Large intestine (tissue), 3 donors: Measurements from ENCODE around the gene CELF2. TPM values are rescaled to one million over a fixed set of nuclear protein-coding genes. Genes with fewer than 3 reads are reported as not detected.

Source experiments
- DNase-seq, 2 donors: peaks; one replicate each; pipeline versions ENCODE4 v3.0.0 to v3.0.0-alpha.2; 2013
- H3K27ac ChIP-seq: one replicate; pipeline ENCODE4 v1.5.1; 2013; ENCODE audit warnings: low read length
- H3K27me3 ChIP-seq: 2 replicates; pipeline ENCODE4 v1.6.1; 2013; ENCODE audit warnings: low read length; ENCODE audit not compliant: control insufficient read depth, insufficient read depth
- H3K36me3 ChIP-seq: 2 replicates; pipeline ENCODE4 v1.6.1; 2013; ENCODE audit warnings: low read length; ENCODE audit not compliant: control insufficient read depth, insufficient read depth
- H3K4me1 ChIP-seq: one replicate; pipeline ENCODE4 v1.6.1; 2013; ENCODE audit warnings: low read length; ENCODE audit not compliant: control insufficient read depth, insufficient read depth
- H3K4me3 ChIP-seq: one replicate; pipeline ENCODE4 v1.5.1; 2013; ENCODE audit warnings: low read length
- H3K9me3 ChIP-seq: one replicate; pipeline ENCODE4 v1.6.1; 2013; ENCODE audit warnings: mild to moderate bottlenecking, low read depth, low read length, moderate library complexity; ENCODE audit not compliant: control insufficient read depth
- WGBS: methylation state at CpG from one replicate; pipeline ENCODE4 v1.1.5; 2013; ENCODE audit warnings: low lambda C conversion rate; ENCODE audit not compliant: insufficient coverage; 5-methylcytosine and 5-hydroxymethylcytosine counted together
- polyA plus RNA-seq: library from polyadenylated mRNA; unstranded; fragments of 120-200 nt; gene quantifications from one replicate; pipeline ENCODE4 v1.2.1, GENCODE V29; 2013

The CELF2 gene
- polyA plus RNA-seq, 1 donor = 14.9 TPM

GRCh38 chr10:11326241-11326640 lies 308.6 kb downstream of the CELF2 start:
- Histone ChIP-seq H3K36me3 (peaks cover 6% of the 10 kb centered on the region), H3K4me1 (no peaks in the 10 kb centered on the region), H3K9me3 (no peaks in the 10 kb centered on the region), H3K4me3 (no peak overlapping the region), H3K27me3 (no peaks in the 10 kb centered on the region), H3K27ac (no peak overlapping the region)
- no peak for DNase-seq
- WGBS = no CpG with 5 or more reads among the region's 12 CpGs

GRCh38 chr10:11326913-11327616 lies 309.4 kb downstream of the CELF2 start:
- Histone ChIP-seq H3K4me1 (no peaks in the 10 kb centered on the region), H3K27me3 (no peaks in the 10 kb centered on the region), H3K9me3 (no peaks in the 10 kb centered on the region), H3K4me3 (no peak overlapping the region), H3K27ac (no peak overlapping the region), H3K36me3 (peaks cover 6% of the 10 kb centered on the region)
- 40% methylated on average over 1 of the region's 11 CpGs for whole genome bisulfite sequencing
- no peak for DNase-seq

GRCh38 chr10:11328264-11329061 lies 310.8 kb downstream of the CELF2 start:
- WGBS = 83% methylated on average over 6 of the region's 17 CpGs
- Histone ChIP-seq H3K9me3 (no peaks in the 10 kb centered on the region), H3K4me3 (no peak overlapping the region), H3K27ac (no peak overlapping the region), H3K36me3 (peaks cover 6% of the 10 kb centered on the region), H3K27me3 (no peaks in the 10 kb centered on the region), H3K4me1 (no peaks in the 10 kb centered on the region)
- DNase-seq = no peak

GRCh38 chr10:11329062-11329673 lies 311.5 kb downstream of the CELF2 start:
- Histone ChIP-seq H3K27me3 (no peaks in the 10 kb centered on the region), H3K4me3 (no peak overlapping the region), H3K27ac (no peak overlapping the region), H3K4me1 (no peaks in the 10 kb centered on the region), H3K36me3 (peaks cover 6% of the 10 kb centered on the region), H3K9me3 (no peaks in the 10 kb centered on the region)
- WGBS = 100% methylated on average over 2 of the region's 12 CpGs
- DNase-seq = no peak

GRCh38 chr10:11330383-11331045 lies 312.8 kb downstream of the CELF2 start:
- Histone ChIP-seq H3K9me3 (no peaks in the 10 kb centered on the region), H3K27me3 (no peaks in the 10 kb centered on the region), H3K4me3 (no peak overlapping the region), H3K4me1 (no peaks in the 10 kb centered on the region), H3K27ac (no peak overlapping the region), H3K36me3 (peaks cover 2% of the 10 kb centered on the region)
- WGBS = 87% methylated on average over 7 of the region's 8 CpGs
- no peak for DNase-seq

GRCh38 chr10:11331046-11331577 lies 313.4 kb downstream of the CELF2 start:
- Histone ChIP-seq H3K27ac (no peak overlapping the region), H3K4me1 (no peaks in the 10 kb centered on the region), H3K36me3 (peaks cover 2% of the 10 kb centered on the region), H3K9me3 (no peaks in the 10 kb centered on the region), H3K27me3 (no peaks in the 10 kb centered on the region), H3K4me3 (no peak overlapping the region)
- no peak for DNase-seq

- Histone ChIP-seq H3K4me1 (no peaks in the 10 kb centered on the region), H3K27ac (no peak overlapping the region), H3K9me3 (no peaks in the 10 kb centered on the region), H3K27me3 (no peaks in the 10 kb centered on the region), H3K4me3 (no peak overlapping the region), H3K36me3 (peaks cover 2% of the 10 kb centered on the region)
- WGBS = 81% methylated on average over 2 of the region's 3 CpGs
- no peak for DNase-seq
These were observed 314.1 kb downstream of the CELF2 start for GRCh38 chr10:11331726-11332125.

- Histone ChIP-seq H3K27me3 (no peaks in the 10 kb centered on the region), H3K27ac (no peak overlapping the region), H3K9me3 (no peaks in the 10 kb centered on the region), H3K4me1 (no peaks in the 10 kb centered on the region), H3K36me3 (peaks cover 2% of the 10 kb centered on the region), H3K4me3 (no peak overlapping the region)
- 100% methylated on average over 5 of the region's 10 CpGs for WGBS
- no peak for DNase-seq
These were observed 315.2 kb downstream of the CELF2 start for GRCh38 chr10:11332846-11333245.

GRCh38 chr10:11334436-11334835 lies 316.8 kb downstream of the CELF2 start:
- Histone ChIP-seq H3K4me1 (no peaks in the 10 kb centered on the region), H3K4me3 (no peak overlapping the region), H3K9me3 (no peaks in the 10 kb centered on the region), H3K27me3 (no peaks in the 10 kb centered on the region), H3K36me3 (no peaks in the 10 kb centered on the region), H3K27ac (no peak overlapping the region)
- WGBS = no CpG with 5 or more reads among the region's 8 CpGs
- no peak for DNase-seq

- H3K27ac ChIP-seq = no peak overlapping the region
- no peaks in the 10 kb centered on the region for H3K36me3 ChIP-seq
- H3K4me1 ChIP-seq = no peaks in the 10 kb centered on the region
- no peak for DNase-seq
- H3K27me3 ChIP-seq = no peaks in the 10 kb centered on the region
- no peak overlapping the region for H3K4me3 ChIP-seq
- no CpG with 5 or more reads among the region's 12 CpGs for WGBS
- no peaks in the 10 kb centered on the region for H3K9me3 ChIP-seq
These were observed 317.5 kb downstream of the CELF2 start for GRCh38 chr10:11335167-11335652.
